ENCODE measurements around the gene BCAR3.
"Not testable (repeated sequence)": the region's sequence is repeated elsewhere in the genome, so short reads cannot be mapped to it uniquely, and the experiment has no call there.

Gene BCAR3

DNA sequence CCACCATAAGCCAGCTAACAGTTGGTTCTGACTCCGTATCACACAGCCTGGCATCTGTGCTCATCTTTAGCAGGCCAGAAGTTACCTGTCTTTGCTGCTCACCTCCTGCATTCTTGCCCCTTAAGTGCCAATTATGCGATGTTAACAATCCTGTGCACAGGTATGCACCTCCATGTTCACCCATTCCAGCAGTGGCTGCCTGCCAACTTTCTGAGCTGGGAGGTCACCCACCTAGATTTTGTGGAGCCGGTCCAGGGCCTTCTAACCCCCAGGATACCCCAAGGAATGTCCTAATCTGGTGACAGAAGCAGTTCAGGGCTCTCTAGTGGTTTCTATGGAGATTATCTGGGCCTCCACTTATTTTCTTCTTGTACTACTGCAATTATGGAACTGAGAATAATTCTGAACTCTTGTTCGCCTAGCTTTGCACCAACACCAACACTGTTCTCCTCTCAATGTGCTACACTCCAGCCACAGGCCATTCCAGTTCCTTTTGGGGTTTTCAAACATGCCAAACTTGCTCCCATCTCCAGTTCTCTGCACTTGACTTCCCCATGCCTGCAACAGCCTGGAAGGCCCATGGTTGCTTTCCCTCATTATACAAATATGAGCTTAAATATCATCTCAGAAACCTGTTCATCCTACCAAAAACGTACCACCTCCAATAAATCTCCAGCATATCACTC lies 9.0 kb downstream of the BCAR3 start:
- FAIRE-seq (no peak), DNase-seq (ENCODE audit: extremely low spot score, insufficient read length, low read depth) (no peak)

DNA sequence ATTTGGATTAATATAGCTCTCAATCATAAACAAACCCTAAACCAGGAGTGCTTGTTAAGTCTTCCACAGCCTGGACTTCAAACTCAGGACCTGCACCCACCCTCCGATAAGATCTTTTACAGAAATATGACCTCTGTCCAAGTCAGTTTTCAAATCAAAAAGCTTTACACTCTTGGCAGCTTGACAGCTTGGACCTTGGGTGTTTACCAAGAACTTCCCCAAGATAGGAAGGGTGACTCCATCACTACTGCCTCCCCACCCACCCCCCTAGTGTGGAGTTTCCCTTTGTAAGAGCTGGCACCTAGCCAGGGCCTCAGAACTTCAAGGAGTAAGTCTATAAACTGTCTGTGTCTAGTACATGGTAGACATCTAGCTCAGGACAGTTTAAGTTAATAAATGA lies 9.6 kb downstream of the BCAR3 start:
- FAIRE-seq = no peak
- no peak for DNase-seq (ENCODE audit: extremely low spot score, insufficient read length, low read depth)

DNA sequence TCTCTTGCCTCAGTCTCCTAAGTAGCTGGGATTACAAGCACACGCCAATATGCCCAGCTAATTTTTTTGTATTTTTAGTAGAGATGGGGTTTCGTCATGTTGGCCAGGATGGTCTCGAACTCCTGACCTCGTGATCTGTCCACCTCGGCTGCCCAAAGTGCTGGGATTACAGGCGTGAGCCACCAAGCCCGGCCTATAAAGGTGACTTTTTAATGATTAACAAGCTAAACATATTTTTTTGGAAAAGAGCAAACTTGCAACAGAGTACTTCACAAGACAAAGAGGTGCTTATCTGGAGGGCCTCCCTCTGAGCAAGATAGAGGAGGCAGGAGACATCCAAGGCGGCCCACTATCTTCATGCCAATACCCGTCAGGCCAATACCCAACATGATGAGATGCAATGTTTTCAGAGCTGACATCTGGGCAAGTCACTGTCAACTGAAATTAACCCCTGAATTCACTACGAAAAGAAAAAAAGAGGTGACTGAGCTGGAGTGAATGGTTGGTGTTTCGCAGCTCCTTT lies 10.5 kb downstream of the BCAR3 start:
- FAIRE-seq (no peak), DNase-seq (ENCODE audit: extremely low spot score, insufficient read length, low read depth) (no peak)

DNA sequence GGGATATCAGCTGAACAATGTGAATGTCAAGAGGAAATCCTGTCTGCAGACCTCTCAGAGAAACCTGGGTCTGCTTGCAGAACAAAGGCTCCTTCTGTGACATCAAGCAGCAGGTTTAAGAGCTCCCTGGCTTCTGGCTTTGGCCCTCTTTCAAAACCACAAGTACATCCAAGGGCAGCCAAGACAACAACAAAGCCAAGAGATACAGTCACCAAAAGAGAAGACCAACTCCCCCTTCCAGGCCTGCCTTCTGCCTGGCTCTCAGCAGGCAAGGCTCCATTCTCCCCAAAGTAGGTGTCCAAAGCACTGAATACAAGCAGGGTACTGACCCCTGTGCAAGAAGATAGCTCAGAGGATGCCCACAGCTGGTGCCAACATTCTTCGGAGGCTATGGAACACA lies 11.5 kb downstream of the BCAR3 start:
- FAIRE-seq = no peak
- DNase-seq (ENCODE audit: extremely low spot score, insufficient read length, low read depth) = no peak

DNA sequence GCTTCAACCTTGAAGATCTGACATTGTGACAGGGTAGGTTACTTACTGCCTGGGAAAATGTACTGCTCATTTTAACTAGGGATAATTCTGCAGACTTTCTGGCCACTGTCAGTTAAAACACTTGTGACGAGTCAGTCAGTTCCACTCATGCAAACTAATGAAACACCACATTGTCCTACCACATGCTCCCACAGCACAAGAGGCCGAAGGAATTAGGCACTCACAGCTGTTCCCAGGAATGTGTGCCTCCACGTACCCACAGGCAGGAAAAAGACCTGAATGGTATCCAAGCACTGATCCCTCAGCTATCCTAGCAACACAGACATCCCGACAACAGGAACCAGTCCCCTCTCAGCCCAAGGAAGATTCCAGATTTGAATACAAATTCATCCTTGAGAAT lies 12.3 kb downstream of the BCAR3 start:
- FAIRE-seq (no peak), DNase-seq (ENCODE audit: extremely low spot score, insufficient read length, low read depth) (no peak)

DNA sequence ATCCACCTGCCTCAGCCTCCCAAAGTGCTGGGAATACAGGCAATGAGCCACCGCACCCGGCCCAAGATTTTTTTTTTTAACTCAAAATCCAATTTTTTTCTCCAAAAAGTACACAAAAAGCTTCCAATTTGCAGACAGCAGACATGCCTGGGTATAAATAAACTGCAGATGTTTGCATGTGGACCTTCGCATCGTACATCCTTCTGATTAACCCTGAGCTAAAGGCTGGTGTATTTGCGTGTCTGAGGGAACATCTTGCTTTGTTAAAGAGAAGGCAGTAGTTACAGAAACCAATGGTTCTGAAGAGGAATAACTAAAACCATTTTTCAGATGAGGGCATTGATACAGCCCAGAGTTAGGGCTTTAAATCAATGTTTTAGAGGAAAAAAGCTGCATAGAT lies 12.7 kb downstream of the BCAR3 start:
- DNase-seq (ENCODE audit: extremely low spot score, insufficient read length, low read depth) (no peak), FAIRE-seq (no peak)

DNA sequence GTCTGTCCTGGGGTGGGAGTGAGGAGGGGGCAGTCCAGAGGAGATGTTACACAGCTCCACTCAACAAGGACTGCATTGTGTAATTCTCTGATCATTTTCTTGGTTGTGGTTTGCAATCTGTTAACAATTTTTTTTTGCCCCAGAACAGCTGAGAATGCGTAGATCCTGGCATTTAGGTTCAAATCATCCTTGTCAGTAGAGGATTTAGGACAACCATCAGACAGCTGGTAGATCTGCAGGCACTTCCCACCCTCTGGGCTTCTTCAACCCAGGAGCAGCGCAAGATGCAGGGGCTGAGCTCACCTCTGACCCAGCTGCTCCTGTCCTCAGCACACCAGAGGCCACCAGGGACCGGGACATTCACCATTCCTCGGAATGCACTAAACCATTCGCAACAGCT lies 13.5 kb downstream of the BCAR3 start:
- no peak for FAIRE-seq
- DNase-seq (ENCODE audit: extremely low spot score, insufficient read length, low read depth) = no peak

DNA sequence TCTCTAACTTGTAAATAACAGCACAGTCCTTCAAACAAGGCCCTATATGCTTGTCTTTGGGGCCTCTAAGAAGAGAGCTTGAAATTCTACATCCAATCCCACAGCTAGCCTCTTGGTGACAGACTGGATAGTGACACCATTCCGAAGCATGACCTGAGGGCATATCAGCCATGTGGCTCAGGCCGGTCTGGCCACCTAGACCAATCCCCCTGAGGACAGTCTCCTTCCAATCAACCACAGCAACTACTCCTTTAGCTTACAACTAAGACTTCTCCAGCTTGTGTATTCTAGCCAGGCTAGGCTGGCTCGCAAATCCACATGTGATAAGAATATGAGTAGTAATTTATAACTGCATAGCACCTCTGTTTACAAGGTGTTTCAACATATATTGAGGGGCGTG lies 14.0 kb downstream of the BCAR3 start:
- no peak for DNase-seq (ENCODE audit: extremely low spot score, insufficient read length, low read depth)
- no peak for FAIRE-seq

DNA sequence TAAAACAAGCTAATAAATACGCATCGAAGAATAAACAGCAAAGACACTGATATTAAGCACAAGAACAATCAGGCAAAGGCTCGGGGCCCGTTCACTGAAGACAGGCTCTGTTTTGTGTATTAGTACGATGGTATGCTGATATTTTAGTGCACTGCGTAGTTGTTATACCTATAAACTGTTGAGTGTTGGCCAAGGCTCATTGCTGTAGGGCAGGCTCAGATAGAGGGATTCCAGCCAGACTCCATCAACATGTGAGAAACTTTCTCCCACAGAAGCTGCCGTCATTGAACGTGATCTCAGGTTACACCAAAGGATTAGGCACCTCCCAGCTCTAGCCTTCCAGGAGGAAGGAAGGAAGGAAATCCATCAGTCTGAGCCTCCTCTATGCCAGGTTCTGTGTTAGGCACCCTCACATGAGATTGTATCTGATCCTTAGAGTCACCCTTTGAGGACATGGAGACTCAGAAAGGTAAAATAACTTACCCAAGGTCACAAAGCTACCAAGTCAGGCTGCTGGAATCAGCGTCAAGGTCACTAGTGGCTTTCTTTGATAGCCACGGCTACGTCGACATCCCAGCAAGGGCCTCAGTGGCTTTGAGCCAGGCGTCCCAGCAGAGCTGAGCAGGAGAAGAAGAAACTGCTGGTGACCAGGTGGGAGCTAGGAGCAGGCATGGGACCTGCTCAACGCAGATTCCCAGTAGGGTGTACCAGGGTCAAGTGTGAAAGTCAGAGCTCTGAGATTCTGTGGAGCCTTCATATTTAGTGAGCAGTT lies 14.8 kb downstream of the BCAR3 start:
- DNase-seq (ENCODE audit: extremely low spot score, insufficient read length, low read depth) (no peak), FAIRE-seq (no peak)

DNA sequence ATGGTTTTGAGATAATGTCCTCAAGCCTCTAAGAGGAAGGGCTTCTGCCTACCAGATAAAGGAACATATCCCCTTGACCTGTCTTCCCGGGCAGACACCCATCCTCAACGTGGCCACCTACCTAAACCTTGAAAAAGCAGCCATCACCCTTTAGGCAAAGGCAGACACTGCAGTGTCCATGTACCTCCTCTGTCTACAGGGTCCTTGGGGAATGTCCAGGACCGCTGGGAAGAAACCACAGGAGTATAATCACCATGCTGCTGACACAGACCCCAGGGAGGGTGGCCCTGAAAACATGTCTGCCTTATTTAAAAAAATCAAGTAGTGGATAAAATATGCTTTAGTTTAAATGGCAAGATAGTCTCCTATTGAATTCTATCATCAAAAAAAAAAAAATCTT lies 16.6 kb downstream of the BCAR3 start:
- no peak for FAIRE-seq

DNA sequence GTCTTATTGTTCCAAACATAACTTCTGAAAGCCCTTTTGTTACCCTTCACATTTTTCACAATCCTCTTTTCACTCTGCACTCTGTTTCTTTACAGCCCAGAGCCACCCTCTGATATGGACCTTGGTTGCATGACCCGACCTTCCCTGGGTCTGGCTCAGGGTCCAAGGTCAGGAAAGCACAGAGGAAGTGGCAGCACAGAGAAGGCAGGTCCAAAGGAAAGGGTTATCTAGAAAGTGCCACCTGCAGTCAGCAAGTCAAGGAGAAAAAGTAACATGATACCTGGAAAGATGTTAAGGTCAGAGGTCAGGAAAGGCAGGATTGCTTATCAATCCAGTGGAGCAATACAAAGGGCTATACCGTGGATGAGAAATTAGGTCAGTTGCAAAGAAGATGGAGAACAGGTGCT lies 18.4 kb downstream of the BCAR3 start:
- FAIRE-seq = no peak

More for the DNA sequence above, 16.6 kb downstream of the BCAR3 start:
- no peak for DNase-seq (ENCODE audit: extremely low spot score, insufficient read length, low read depth)

DNA sequence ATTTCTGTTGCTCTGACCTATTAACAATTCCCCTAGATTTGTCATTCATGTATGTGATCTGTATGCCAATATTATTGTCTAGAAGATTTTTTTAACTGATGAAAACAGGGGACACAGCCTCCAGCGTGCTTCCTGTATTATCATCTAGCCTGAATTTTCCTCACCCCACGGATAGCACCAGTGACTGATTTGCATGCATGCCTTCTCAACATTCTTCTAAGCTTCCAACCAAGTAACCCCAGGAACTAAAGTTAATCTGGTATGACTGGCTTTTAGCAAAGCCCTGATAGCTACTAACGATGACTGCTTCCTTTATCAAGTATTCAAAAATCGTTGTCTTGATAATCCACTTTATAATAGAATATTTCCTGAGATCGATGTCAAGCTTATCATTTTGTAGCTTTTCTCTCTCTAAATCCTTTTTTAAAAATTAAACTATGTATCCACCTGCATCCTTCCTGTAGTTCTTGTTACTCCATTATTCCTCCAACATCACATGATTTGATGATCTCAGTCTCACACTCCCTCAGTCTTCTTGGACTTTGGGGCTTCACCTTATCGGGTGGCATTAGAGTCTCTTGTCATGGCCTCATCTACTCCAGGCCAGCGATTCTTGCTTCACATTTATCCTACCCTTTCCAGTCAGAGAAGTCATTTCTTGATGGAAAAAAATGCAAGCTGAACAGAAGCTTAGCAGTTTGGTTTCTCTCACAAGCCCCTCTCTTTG lies 19.0 kb downstream of the BCAR3 start:
- DNase-seq (ENCODE audit: extremely low spot score, insufficient read length, low read depth) (no peak), FAIRE-seq (no peak)

More for the DNA sequence above, 18.4 kb downstream of the BCAR3 start:
- no peak for DNase-seq (ENCODE audit: extremely low spot score, insufficient read length, low read depth)

DNA sequence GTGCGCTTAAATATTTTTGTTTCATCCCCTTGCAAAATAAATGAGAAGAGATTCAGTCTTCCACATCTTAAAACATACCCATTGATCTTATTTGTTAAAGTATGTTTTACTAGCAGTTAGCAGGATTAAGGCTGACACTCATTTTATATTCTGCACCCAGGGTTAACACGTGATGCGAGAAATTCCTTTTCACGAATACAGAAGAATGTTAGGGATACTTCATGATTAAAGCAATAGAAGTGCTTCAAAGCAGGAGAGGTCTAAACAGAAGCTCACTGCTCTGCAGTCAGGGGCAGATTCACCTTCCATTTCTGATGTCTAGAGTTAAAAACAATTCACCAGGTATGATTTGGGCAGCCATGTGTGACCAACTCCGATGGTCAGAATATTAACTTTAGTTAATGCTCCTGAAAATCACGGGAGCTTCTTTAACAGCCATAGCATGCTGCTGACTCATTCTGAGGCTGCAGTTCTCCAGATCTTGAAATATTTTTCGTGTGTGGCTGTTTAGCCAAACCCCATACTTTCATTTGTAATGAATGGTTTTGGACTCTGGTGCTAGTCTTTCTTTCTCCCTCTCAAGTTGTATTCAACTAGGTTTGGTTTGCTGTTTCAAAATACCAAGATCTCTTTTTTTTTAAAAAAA lies 19.7 kb downstream of the BCAR3 start:
- peak; percentile 39 for FAIRE-seq
- DNase-seq (ENCODE audit: extremely low spot score, insufficient read length, low read depth) = no peak

DNA sequence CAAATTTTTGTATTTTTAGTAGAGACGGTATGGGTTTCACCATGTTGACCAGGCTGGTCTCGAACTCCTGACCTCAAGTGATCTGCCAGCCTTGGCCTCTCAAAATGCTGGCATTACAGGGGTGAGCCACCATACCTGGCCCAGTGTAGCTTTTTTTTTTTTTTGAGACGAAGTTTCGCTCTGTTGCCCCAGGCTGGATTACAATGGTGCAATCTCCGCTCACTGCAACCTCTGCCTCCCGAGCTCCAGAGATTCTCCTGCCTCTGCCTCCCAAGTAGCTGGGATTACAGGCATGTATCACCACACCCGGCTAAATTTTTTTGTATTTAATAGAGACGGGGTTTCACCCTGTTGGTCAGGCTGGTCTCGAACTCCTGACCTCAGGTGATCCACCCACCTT lies 20.3 kb downstream of the BCAR3 start:
- FAIRE-seq = not testable (repeated sequence)

DNA sequence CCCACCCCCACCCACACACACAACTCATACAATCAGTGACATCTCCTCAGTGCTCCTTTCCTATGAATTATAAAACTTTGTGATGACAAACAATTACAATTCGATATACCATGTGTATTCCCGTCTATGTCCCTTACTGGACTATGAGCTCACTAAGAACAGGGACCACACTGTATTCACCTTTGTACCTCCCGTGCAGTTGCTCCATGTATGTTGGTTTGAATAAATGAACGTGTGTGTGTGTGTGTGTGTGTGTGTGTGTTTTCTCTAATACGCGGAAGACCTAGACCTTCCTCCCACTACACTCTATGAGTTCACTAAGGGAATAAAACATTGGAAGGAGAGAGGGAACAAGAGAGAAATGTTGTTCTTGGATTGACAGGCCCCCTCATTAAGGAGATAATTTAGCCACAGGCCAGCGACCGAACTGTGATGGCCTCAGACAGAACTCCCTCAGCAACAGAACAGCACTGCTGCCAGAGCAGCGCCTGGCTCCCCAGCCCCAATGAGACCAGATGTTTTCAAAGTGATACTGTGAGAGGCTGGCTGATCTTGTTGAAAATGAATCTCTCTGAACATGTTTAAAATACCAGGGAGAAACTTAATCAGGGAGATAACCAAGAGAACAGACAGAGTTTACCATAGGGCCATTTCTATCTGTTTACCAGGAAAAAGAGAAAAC lies 21.7 kb downstream of the BCAR3 start:
- FAIRE-seq (no peak), DNase-seq (ENCODE audit: extremely low spot score, insufficient read length, low read depth) (no peak)

More for the DNA sequence above, 20.3 kb downstream of the BCAR3 start:
- DNase-seq (ENCODE audit: extremely low spot score, insufficient read length, low read depth) = not testable (repeated sequence)

DNA sequence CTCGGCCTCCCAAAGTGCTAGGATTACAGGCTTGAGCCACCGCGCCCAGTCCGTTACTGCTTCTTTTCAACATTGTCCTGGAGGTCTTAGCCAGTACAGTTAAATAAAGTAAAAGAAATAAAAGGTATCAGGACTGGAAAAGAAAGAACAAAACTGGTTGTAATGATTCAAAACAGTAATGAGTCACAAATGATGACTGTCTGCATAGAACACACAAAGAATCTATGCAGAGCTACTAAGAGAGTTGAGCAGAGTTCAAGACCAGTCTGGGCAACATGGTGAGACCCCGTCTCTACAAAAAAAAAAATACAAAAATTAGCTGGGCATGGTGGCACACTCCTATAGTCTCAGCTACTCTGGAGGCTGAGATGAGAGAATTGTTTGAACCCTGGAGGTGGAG lies 23.4 kb downstream of the BCAR3 start:
- FAIRE-seq (no peak), DNase-seq (ENCODE audit: extremely low spot score, insufficient read length, low read depth) (no peak)

DNA sequence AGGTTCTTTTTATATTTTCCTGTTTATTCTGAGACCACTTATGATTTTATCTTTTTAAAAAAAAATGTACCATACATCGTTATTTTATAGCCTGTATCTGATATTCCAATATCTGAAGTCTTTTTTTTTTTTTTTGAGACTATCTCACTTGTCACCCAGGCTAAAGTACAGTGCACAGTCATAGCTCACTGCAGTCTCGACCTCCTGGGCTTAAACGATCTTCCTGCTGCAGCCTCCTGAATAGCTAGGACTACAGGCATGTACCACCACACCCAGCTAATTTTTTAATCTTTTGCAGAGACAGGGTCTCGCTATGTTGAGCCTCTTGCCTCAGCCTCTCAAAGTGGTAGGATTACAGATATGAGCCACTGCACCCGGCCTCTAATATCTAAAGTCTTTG lies 25.1 kb downstream of the BCAR3 start:
- no peak for DNase-seq (ENCODE audit: extremely low spot score, insufficient read length, low read depth)
- FAIRE-seq = no peak

DNA sequence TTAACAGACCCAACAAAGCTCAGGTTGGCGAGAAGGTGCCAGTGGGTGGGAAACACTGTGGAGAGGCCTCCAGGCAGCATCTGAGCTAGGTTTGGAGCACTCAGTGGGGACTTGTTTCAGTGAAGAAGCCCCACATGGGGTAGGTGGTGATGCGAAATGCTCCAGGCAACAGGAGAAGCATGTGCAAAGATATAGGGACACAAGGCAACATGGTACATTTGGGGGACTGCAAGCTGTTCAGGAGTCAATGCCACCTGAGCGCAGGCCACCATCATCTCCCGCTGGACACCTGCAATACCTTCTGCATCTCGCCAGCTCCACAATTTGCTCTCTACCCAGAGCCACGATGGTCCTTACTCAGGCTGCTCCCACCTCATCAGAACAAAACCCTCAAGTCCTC lies 28.0 kb downstream of the BCAR3 start:
- DNase-seq (ENCODE audit: extremely low spot score, insufficient read length, low read depth) = no peak
- no peak for FAIRE-seq

DNA sequence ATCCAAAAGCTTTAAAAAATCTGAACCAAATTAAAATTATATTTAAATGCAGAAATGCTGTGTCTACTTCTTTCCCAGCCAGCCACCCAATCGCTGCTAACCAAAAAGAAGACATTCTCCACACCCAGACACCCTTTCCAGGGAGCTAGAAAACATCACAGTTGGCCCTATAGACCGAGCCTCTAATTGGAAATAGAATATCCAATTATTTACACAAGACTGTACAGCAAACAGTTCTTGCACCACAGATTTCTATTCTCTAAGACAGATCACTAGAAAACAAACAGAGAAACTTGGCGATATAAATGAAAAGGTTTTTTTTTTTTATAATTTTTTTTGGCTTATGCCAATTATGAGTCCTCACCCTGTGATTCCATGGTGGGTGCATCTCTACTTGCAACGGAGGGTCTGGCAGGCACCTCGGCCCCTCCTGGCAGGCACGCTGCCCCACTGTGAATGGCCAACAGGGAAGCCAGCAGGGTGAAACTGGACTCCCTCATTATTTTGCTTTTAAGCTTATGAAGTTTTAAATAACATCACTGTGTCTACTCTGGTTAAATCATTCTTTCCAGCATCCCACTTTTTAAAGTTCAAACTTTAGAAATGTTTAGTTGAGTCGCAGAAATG lies 29.2 kb downstream of the BCAR3 start:
- DNase-seq (ENCODE audit: extremely low spot score, insufficient read length, low read depth) (no peak), FAIRE-seq (no peak)
